WERI-Rb-1 (cell line): Measurements from ENCODE around the gene PLA2G4C.
"Not testable (repeated sequence)": the region's sequence is repeated elsewhere in the genome, so short reads cannot be mapped to it uniquely, and the experiment has no call there.

Source experiments
- DNase-seq: peaks from one replicate; pipeline ENCODE4 v3.0.0-alpha.2; 2020
- H3K27ac ChIP-seq: fragments of 250-450 bp; sonication (Bioruptor Pico); 2 replicates; pipeline ENCODE4 v1.5.1; 2020; ENCODE audit warnings: mild to moderate bottlenecking, moderate library complexity
- H3K27me3 ChIP-seq: fragments of 250-450 bp; sonication (Bioruptor Pico); 2 replicates; pipeline ENCODE4 v1.5.1; 2021; ENCODE audit warnings: mild to moderate bottlenecking, low read depth, moderate library complexity; ENCODE audit not compliant: insufficient read depth, severe bottlenecking
- H3K36me3 ChIP-seq: fragments of 250-450 bp; sonication (Bioruptor Pico); 2 replicates; pipeline ENCODE4 v1.5.1; 2020; ENCODE audit warnings: mild to moderate bottlenecking, moderate library complexity
- H3K4me3 ChIP-seq: 2 replicates; pipeline ENCODE4 v1.5.1; 2011; ENCODE audit warnings: low read depth, mild to moderate bottlenecking, control low read depth, low read length
- H3K9me3 ChIP-seq: fragments of 250-450 bp; sonication (Bioruptor Pico); 2 replicates; pipeline ENCODE4 v1.5.1; 2021; ENCODE audit warnings: mild to moderate bottlenecking, moderate library complexity; ENCODE audit not compliant: severe bottlenecking
- TF ChIP-seq, protein P1 (sequence below): IDR thresholded peaks from 2 replicates; pipeline ENCODE4 v1.5.1; 2011; ENCODE audit warnings: low read depth, mild to moderate bottlenecking, control low read depth, inconsistent platforms, low read length

PLA2G4C gene

DNA sequence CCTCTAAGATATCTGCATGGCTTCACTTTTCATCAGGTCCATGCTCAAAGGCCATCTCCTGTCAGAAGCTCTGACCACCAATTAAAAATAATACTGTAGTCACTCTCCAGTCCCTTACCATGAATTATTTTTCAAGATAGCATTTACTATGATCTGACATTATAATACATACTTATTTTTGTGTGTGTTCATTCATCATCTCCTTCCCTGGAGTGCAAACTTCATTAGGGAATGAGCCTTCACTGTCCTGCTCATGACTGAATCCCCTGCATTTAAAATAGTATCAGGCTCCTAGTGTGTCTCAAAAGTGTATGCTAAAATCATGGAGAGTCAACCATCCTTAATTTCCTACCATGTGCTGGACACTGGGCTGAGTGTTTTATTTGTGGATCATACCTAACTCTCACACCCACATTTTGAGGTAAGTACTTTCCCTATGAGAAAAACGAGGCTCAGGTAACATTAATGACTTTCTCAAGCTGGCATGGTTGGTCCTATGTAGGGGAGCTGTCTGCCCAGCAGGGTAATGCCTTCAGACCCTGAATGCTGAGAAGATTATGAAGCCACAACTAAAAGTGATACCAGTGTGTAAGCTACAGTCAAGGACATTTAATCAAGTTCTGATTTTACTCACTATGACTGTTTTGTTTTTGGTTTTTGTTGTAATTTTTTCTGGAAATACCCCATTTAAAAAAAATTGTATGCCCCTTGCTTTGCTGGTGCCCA is 16.3 kb downstream of the PLA2G4C start:
- no peak for DNase-seq
- Histone ChIP-seq H3K27ac (no peak overlapping the region), H3K4me3 (no peak overlapping the region), H3K9me3 (peaks cover 10% of the 10 kb centered on the region), H3K27me3 (no peaks in the 10 kb centered on the region), H3K36me3 (0 out of 2 replicates have a peak, but pooled peaks cover 3% of the 10 kb centered on the region)
- TF ChIP-seq, protein P1, sequence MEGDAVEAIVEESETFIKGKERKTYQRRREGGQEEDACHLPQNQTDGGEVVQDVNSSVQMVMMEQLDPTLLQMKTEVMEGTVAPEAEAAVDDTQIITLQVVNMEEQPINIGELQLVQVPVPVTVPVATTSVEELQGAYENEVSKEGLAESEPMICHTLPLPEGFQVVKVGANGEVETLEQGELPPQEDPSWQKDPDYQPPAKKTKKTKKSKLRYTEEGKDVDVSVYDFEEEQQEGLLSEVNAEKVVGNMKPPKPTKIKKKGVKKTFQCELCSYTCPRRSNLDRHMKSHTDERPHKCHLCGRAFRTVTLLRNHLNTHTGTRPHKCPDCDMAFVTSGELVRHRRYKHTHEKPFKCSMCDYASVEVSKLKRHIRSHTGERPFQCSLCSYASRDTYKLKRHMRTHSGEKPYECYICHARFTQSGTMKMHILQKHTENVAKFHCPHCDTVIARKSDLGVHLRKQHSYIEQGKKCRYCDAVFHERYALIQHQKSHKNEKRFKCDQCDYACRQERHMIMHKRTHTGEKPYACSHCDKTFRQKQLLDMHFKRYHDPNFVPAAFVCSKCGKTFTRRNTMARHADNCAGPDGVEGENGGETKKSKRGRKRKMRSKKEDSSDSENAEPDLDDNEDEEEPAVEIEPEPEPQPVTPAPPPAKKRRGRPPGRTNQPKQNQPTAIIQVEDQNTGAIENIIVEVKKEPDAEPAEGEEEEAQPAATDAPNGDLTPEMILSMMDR, result no peak

DNA sequence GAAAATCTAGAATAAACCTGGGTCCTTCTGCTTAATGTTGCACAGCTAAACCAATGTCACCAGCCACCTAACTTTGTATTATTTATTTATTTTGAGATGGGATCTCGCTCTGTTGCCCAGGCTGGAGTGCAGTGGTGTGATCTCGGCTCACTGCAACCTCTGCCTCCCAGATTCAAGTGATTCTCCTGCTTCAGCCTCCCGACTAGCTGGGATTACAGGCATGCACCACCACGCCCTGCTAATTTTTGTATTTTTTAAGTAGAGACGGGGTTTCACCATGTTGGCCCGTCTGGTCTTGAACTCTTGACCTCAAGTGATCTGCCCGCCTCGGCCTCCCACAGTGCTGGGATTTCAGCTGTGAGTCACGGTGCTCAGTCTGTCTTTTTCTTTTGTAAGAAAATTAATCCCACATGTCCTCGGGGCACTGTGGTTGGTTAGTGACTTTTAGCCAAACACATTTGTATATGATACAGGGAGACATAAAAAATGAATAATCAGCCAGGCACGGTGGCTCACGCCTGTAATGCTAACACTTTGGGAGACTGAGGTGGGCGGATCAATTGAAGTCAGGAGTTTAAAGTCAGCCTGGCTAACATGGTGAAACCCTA is 19.4 kb downstream of the PLA2G4C start:
- H3K4me3 ChIP-seq, H3K36me3 ChIP-seq, H3K27me3 ChIP-seq, H3K27ac ChIP-seq, DNase-seq: not testable (repeated sequence)
- peaks cover 11% of the 10 kb centered on the region for H3K9me3 ChIP-seq

DNA sequence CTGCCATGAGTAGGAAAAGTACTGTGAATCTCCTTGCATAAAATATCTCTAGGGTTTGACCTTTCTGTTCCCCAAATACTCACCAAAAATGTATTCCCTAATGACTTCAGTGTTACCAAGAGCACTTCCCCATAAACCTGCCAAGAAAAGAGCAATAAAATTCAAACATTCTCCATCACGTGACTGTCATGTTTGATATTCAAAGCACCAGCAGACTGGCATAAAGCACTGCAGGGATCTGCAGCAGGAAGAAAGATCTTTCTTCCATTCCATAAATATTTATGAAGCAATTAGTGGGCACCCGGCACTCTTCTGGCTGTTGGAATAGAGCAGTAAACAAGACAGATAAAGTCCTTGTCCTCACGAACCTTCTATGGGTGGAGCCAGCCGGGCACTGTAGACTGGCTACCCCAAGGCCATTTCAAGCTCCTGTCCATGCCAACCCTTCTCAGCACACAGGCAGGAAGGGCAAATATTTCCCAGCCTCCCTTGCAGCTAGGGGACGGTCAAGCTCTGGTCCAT is 20.3 kb downstream of the PLA2G4C start:
- TF ChIP-seq, protein P1, result no peak
- H3K27ac ChIP-seq, result no peak overlapping the region
- H3K36me3 ChIP-seq, result 0 out of 2 replicates have a peak, but pooled peaks cover 3% of the 10 kb centered on the region
- no peaks in the 10 kb centered on the region for H3K27me3 ChIP-seq
- no peak overlapping the region for H3K4me3 ChIP-seq
- DNase-seq, result no peak
- H3K9me3 ChIP-seq, result peaks cover 17% of the 10 kb centered on the region

DNA sequence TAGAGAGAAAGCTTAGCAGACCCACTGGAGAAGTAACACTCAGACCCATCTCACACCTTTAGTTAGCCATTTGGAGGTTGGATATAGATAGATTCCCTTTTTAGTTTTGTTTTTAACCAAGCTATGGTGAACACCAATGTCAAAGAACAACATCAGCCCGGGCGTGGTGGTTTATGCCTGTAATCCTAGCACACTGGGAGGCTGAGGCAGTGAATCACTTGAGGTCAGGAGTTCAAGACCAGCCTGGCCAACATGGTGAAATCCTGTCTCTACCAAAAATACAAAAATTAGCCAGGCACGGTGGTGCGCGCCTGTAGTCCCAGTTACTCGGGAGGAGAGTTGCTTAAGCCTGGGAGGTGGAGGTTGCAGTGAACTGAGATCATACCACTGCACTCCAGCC is 21.6 kb downstream of the PLA2G4C start:
- not testable (repeated sequence) for H3K27me3 ChIP-seq, DNase-seq, H3K36me3 ChIP-seq, H3K4me3 ChIP-seq, H3K27ac ChIP-seq
- peaks cover 14% of the 10 kb centered on the region for H3K9me3 ChIP-seq

DNA sequence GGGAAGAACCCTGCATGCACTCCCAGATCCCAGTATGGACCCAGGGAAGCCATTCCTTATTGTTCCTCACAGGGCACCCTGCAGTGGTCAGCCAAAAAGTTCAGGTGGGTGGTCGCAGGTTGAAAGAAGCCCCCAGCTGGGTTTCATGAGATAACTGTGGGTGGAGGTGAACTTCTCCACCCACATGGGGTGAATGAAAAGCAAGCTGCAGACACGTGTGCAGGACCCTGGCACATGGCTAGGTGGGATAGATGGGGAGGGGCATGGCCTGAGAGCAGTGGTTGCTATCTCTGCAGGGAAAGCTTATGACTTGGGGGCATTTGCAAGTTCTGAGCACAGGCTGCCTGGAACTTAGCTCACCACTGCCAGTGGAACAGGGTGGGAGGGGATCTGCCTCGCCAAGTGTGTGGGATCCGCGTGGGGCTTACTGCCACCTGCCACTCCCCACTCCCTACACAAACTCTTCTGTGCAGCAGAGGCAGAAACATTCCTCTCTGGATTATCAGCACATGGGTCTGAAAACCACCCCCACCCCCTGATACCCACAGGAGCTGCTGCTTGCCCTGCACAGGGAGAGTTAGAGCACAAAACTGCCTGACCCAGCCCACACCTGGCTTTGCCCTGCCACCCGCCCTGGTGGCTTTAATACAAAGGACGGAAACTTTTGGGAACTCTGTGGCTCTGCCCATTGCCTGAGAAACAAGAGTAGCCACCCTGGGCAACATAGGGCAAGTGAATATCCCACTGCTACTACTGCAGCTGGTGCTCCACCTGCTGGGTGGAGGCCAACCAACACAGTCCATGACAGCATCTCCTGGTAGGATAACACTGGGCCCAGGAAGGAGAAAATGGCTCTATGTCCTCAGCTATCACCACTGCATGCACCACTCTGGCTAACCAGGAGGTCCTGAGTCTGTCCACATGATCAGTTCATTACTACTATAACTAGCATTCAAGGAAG is 24.4 kb downstream of the PLA2G4C start:
- Histone ChIP-seq H3K36me3 (no peaks in the 10 kb centered on the region), H3K27me3 (no peaks in the 10 kb centered on the region), H3K9me3 (peaks cover 8% of the 10 kb centered on the region), H3K4me3 (no peak overlapping the region), H3K27ac (no peak overlapping the region)
- DNase-seq, result peak; percentile 58
- TF ChIP-seq, protein P1, result peak; percentile 73

DNA sequence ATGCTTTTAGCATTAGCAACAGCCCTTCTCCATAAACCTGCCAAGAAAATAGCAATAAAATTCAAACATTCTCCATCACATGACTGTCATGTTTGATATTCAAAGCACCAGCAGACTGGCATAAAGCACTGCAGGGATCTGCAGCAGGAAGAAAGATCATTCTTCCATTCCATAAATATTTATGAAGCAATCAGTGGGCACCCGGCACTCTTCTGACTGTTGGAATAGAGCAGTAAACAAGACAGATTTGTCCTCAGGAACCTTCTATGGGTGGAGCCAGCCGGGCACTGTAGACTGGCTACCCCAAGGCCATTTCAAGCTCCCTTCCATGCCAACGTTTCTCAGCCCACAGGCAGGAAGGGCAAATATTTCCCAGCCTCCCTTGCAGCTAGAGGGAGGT is 25.5 kb downstream of the PLA2G4C start:
- TF ChIP-seq, protein P1, result no peak
- Histone ChIP-seq H3K27me3 (no peaks in the 10 kb centered on the region), H3K27ac (no peak overlapping the region), H3K9me3 (peaks cover 8% of the 10 kb centered on the region), H3K4me3 (no peak overlapping the region), H3K36me3 (no peaks in the 10 kb centered on the region)
- DNase-seq, result no peak
